Adrenal gland (tissue), 5 donors: ENCODE data around the gene CKB.

ENCODE experiments used
- POLR2A ChIP-seq, 2 donors: fragments of 450-650 bp; IDR thresholded peaks; one replicate each; pipeline ENCODE4 v1.6.1; 2017; ENCODE audit warnings: antibody characterized with exemption in 2 of 2, mild to moderate bottlenecking in 2 of 2, moderate library complexity in 1 of 2
- TF ChIP-seq, protein P1 (sequence below), 6 experiments: fragments of 450-650 bp in 4 of 6; fragments of 200-600 bp in 2 of 6; sonication (generic) in 1 of 6; IDR thresholded peaks; 1 replicate in 5 of 6; 2 replicates in 1 of 6; pipeline versions ENCODE4 v1.5.1 to v1.8.0; 2016 to 2021; ENCODE audit warnings: antibody characterized with exemption in 6 of 6, mild to moderate bottlenecking in 2 of 6, moderate library complexity in 1 of 6
- donor health status: DM: no; HTN: no; CAD: no.

DNA sequence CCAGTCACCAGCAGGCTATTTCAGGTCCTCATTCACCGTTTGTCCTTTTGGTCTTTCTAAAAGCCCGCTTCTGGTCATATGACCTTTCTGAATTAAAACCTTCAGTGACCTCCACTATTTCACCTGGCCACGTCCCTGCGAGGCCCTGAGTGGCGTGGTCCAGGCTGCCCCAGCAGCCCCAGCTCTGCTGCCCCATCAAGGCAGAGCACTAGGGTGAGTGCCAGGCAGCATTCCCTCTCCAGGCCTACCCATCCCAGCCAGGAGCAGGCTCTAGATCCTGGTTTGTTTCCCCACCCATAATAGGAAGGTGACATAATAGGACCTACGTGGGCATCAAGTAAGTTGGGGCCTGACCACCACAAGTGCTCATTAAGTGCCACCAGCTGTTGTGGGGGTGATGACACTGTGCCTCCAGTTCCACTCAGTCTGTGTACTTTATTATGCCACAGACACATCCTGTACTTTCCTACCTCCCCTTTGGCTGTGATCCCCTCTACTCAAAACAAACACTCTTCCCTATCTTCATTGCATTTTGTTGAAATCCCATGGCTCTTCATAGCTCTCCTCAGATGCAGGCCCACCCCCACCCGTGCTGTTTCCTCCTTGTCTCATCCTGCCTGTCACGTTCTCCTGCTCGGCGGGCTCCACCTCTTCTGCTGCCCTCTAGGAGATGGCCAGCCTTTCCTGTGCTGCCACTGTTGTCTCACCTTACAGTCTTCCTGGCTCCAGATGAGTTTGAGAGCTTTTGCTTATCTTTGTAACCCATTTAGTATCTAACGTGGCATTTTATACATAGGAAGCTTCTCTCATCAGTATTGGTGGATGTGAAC lies 21.4 kb downstream of the CKB start:
- TF ChIP-seq, protein P1, sequence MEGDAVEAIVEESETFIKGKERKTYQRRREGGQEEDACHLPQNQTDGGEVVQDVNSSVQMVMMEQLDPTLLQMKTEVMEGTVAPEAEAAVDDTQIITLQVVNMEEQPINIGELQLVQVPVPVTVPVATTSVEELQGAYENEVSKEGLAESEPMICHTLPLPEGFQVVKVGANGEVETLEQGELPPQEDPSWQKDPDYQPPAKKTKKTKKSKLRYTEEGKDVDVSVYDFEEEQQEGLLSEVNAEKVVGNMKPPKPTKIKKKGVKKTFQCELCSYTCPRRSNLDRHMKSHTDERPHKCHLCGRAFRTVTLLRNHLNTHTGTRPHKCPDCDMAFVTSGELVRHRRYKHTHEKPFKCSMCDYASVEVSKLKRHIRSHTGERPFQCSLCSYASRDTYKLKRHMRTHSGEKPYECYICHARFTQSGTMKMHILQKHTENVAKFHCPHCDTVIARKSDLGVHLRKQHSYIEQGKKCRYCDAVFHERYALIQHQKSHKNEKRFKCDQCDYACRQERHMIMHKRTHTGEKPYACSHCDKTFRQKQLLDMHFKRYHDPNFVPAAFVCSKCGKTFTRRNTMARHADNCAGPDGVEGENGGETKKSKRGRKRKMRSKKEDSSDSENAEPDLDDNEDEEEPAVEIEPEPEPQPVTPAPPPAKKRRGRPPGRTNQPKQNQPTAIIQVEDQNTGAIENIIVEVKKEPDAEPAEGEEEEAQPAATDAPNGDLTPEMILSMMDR (IDR thresholded peaks at IDR 0.05): no peak
- TF ChIP-seq POLR2A (IDR thresholded peaks at IDR 0.05): no peak
